HepG2 (cell line): Measurements from ENCODE around the gene LDHAL6B. TPM values are rescaled to one million over a fixed set of nuclear protein-coding genes. Genes with fewer than 3 reads are reported as not detected.

Experiments
- ATAC-seq: fragments of 200-7000 bp; cut with Tn5 transposase; 3 replicates; pipeline ENCODE4 v1.9.1; 2020; ENCODE audit warnings: mild to moderate bottlenecking, moderate library complexity
- BruUV-seq: library from RNA; stranded (reverse); fragments of 400-500 nt; replicated peaks from 2 replicates; lab custom pipeline; 2021; lab: Mats Ljungman, UMichigan
- CTCF ChIA-PET: fragments of 300-600 bp; formaldehyde crosslinking; extraction: SDS; loops from one replicate; lab custom pipeline; 2021; ENCODE audit warnings: low total read pairs, inconsistent platforms, low intra/inter-chr PET ratio; lab: Yijun Ruan, JAX
- POLR2A ChIA-PET: fragments of 350-600 bp; sonication (Branson Sonifier 250); formaldehyde crosslinking; loops from one replicate; lab custom pipeline; 2020; ENCODE audit warnings: antibody characterized with exemption, inconsistent platforms; lab: Yijun Ruan, JAX
- DNase-seq: peaks from one replicate; pipeline ENCODE4 v3.0.0-alpha.2; 2015; ENCODE audit warnings: low spot score
- FAIRE-seq: peaks from 3 replicates; lab custom pipeline; 2011; peaks lifted over from hg19 to GRCh38; lab: Jason Lieb, UNC
- H2AFZ ChIP-seq: one replicate; pipeline ENCODE4 v1.6.1; 2011; ENCODE audit warnings: low read length, inconsistent platforms
- H3K27ac ChIP-seq: fragments of 300-600 bp; 3 replicates; pipeline ENCODE4 v1.8.0; 2011; ENCODE audit warnings: mixed run types, mild to moderate bottlenecking, mixed read lengths, low read length, inconsistent platforms; ENCODE audit not compliant: insufficient read depth; ENCODE audit errors: extremely low read length
- H3K27me3 ChIP-seq, 2 experiments: fragments of 200-600 bp in 1 of 2; 2 replicates in 1 of 2; 3 replicates in 1 of 2; pipeline versions ENCODE4 v1.6.0 to v1.8.0; 2011; ENCODE audit warnings: low read length in 2 of 2, mild to moderate bottlenecking in 2 of 2, moderate library complexity in 2 of 2, inconsistent platforms in 1 of 2; ENCODE audit not compliant: insufficient read depth in 2 of 2, control insufficient read depth in 1 of 2
- H3K36me3 ChIP-seq, 2 experiments: fragments of 200-600 bp in 1 of 2; replicated peaks in 1 of 2; 2 replicates in 1 of 2; 3 replicates in 1 of 2; pipeline versions ENCODE4 v1.5.1 to v1.8.0; 2011; ENCODE audit warnings: low read length in 2 of 2, inconsistent platforms in 1 of 2; ENCODE audit not compliant: insufficient read depth in 2 of 2, control insufficient read depth in 1 of 2
- H3K4me1 ChIP-seq: 2 replicates; pipeline ENCODE4 v1.5.1; 2012; ENCODE audit warnings: low read length, inconsistent platforms; ENCODE audit not compliant: insufficient read depth
- H3K4me2 ChIP-seq: 2 replicates; pipeline ENCODE4 v1.6.0; 2011; ENCODE audit warnings: low read depth, low read length, inconsistent platforms
- H3K4me3 ChIP-seq, 3 experiments: fragments of 200-600 bp in 1 of 3; sonication (generic), shearing (Covaris generic) in 1 of 3; replicated peaks in 1 of 3; 2 replicates each; pipeline ENCODE4 v1.5.1; 2011 to 2016; ENCODE audit warnings: low read length in 3 of 3, inconsistent platforms in 2 of 3, low read depth in 2 of 3, mild to moderate bottlenecking in 2 of 3, control low read depth in 1 of 3, mixed read lengths in 1 of 3; ENCODE audit not compliant: insufficient read depth in 1 of 3
- H3K79me2 ChIP-seq: one replicate; pipeline ENCODE4 v1.6.1; 2011; ENCODE audit warnings: low read length, inconsistent platforms; ENCODE audit not compliant: insufficient read depth
- H3K9ac ChIP-seq: 2 replicates; pipeline ENCODE4 v1.6.0; 2011; ENCODE audit warnings: mild to moderate bottlenecking, low read depth, low read length, inconsistent platforms; ENCODE audit not compliant: insufficient read depth
- H3K9me3 ChIP-seq: 2 replicates; pipeline ENCODE4 v1.5.1; 2012; ENCODE audit warnings: mild to moderate bottlenecking, low read length
- H4K20me1 ChIP-seq: 2 replicates; pipeline ENCODE4 v1.6.0; 2011; ENCODE audit warnings: inconsistent platforms, mild to moderate bottlenecking, low read length, moderate library complexity; ENCODE audit not compliant: insufficient read depth
- ATRX ChIP-seq: sonication (generic); formaldehyde crosslinking; IDR thresholded peaks from 2 replicates; pipeline ENCODE4 v1.4.0; 2020; ENCODE audit warnings: missing genetic modification reagents, borderline replicate concordance
- NR2F6 ChIP-seq, 2 experiments: IDR thresholded peaks; 2 replicates each; pipeline ENCODE4 v1.6.1; 2016; ENCODE audit warnings: antibody characterized with exemption in 1 of 2, mild to moderate bottlenecking in 1 of 2
- ZNF770 ChIP-seq: sonication (generic); formaldehyde crosslinking; IDR thresholded peaks from 2 replicates; pipeline ENCODE4 v1.5.0; 2020; ENCODE audit warnings: mild to moderate bottlenecking, missing genetic modification reagents
- WGBS: methylation state at CpG from one replicate; pipeline ENCODE4 v1.1.6; 2017; ENCODE audit warnings: low lambda C conversion rate; 5-methylcytosine and 5-hydroxymethylcytosine counted together
- in situ Hi-C: cut with HindIII; loops from 2 replicates; pipeline ENCODE4 v1.10.0; 2017; ENCODE audit warnings: low pct_unique_long_range_greater_than_20kb; ENCODE audit not compliant: extremely low pct_ligation_motif_present
- intact Hi-C: fragments of 100-400 bp; cut with micrococcal nuclease; formaldehyde crosslinking; loops from one replicate; pipeline ENCODE4 v1.10.0; 2022; ENCODE audit not compliant: unreplicated experiment
- microRNA counts: library from miRNA; unstranded; fragments of <30 nt; microRNA quantifications from one replicate; lab custom pipeline; 2015
- microRNA-seq: library from miRNA; unstranded; fragments of <30 nt; microRNA quantifications from one replicate; pipeline ENCODE4, GENCODE V29; 2020
- polyA plus RNA-seq, 8 experiments: library from polyadenylated mRNA; depleted of rRNA in 3 of 8; stranded (reverse) in 7 of 8; unstranded in 1 of 8; fragments of >200 nt; fragmentation: Illumina TruSeq in 4 of 8; extraction: Trizol in 4 of 8; gene quantifications; 2 replicates each; pipeline versions ENCODE4 v1.2.1 to v1.2.3, GENCODE V29; 2011 to 2016; ENCODE audit warnings: low read depth in 4 of 8, missing spikeins in 1 of 8, mixed read lengths in 1 of 8; ENCODE audit not compliant: insufficient read depth in 1 of 8
- small RNA-seq, 3 experiments: library from RNA; depleted of rRNA; stranded (forward); fragments of <200 nt; gene quantifications; one replicate each; pipeline ENCODE3, GENCODE V24; 2012; ENCODE audit warnings: low read depth in 2 of 3, low replicate concordance in 1 of 3; ENCODE audit not compliant: insufficient read length in 3 of 3, insufficient read depth in 2 of 3
- total RNA-seq, 5 experiments: library from RNA; depleted of rRNA; stranded (reverse); fragments of >200 nt; fragmentation: Illumina TruSeq; extraction: Trizol; gene quantifications; 2 replicates each; pipeline ENCODE4 v1.2.3, GENCODE V29; 2016; ENCODE audit warnings: low read depth in 1 of 5

Gene LDHAL6B
- total and polyA plus RNA-seq, 2 of the 13 experiments (the other 11 are each of a cell fraction or from before 2014, with no cell fraction given): not detected

GRCh38 chr15:59257140-59257539, 50.5 kb downstream of the LDHAL6B start:
- in situ Hi-C loops (no loop called here), intact Hi-C loops (no loop called here)
- Histone ChIP-seq H3K9me3 (no peaks in the 10 kb centered on the region), H3K36me3 (no peaks in the 10 kb centered on the region; a peak in 2 of 5 replicates), H3K4me2 (no peak overlapping the region), H2AFZ (no peak overlapping the region), H3K27ac (no peak overlapping the region), H3K27me3 (no peaks in the 10 kb centered on the region), H3K4me1 (peaks cover 58% of the 10 kb centered on the region), H3K4me3 (no peak overlapping the region), H3K9ac (no peak overlapping the region)
- ATAC-seq (no peak), FAIRE-seq (no peak), DNase-seq (no peak)
- no TSS peak for BruUV-seq
- ChIA-PET POLR2A (interaction anchor here (1.2 kb wide), 1 partner anchor 115 kb away, joined by 4 read pairs; the partner anchor contains the start of gene MYO1E), CTCF (no interaction called here)
- 73% methylated on average over 4 of the region's 4 CpGs for WGBS
- TF ChIP-seq ATRX (CRISPR knock-in tag) (no peak), ZNF770 (CRISPR knock-in tag) (peak; percentile 87), NR2F6 (IDR thresholded peaks at IDR 0.05) (no peak), NR2F6 (CRISPR knock-in tag; IDR thresholded peaks at IDR 0.05) (no peak)
- TF ChIP-seq, all 625 proteins: peak for 1
- H3K79me2 ChIP-seq: no peaks in the 10 kb centered on the region
- H4K20me1 ChIP-seq: no peaks in the 10 kb centered on the region

MicroRNAs encoded within 50 kb of the gene (microRNA counts, 767-probe panel; counts per million panel counts)
- not detected for microRNA hsa-miR-2116-5p (lab: Ali Mortazavi, UCI)

Small RNA genes lying within 50 kb of the gene (microRNA-seq; reads per million reads assigned to microRNA genes)
- gene MIR2116: 5.4 reads per million, percentile 34 among the genes with 10 or more reads in this experiment

Small RNA genes lying within 50 kb of the gene (small RNA-seq; reads per million reads assigned to genes)
- 0.10 to 9.7 (median 2.6) reads per million in 3 experiments for gene MIR2116
- gene RNU4-80P: 0 reads per million in 3 experiments

Other genes with a start within 250 kb of the LDHAL6B start
- 12.1 and 16.0 TPM in 2 replicates for gene RNF111, start 219.2 kb upstream of the LDHAL6B start, total RNA-seq (2016; rRNA removed; fragmentation: Illumina TruSeq; extraction: Trizol)
- 19.4 and 23.1 TPM in 2 replicates for gene RNF111, start 219.2 kb upstream of the LDHAL6B start, polyA plus RNA-seq (2011; rRNA removed)
- gene CCNB2, start 101.7 kb upstream of the LDHAL6B start, total RNA-seq (2016; rRNA removed; fragmentation: Illumina TruSeq; extraction: Trizol): 80.9 and 108 TPM in 2 replicates
- 23.1 and 43.5 TPM in 2 replicates for gene CCNB2, start 101.7 kb upstream of the LDHAL6B start, polyA plus RNA-seq (2011; rRNA removed)
- 25.1 and 38.5 TPM in 2 replicates for gene MYO1E, start 166.0 kb downstream of the LDHAL6B start, total RNA-seq (2016; rRNA removed; fragmentation: Illumina TruSeq; extraction: Trizol)
- gene MYO1E, start 166.0 kb downstream of the LDHAL6B start, polyA plus RNA-seq (2011; rRNA removed): 12.6 and 15.7 TPM in 2 replicates
- 0.09 and 0.18 TPM in 2 replicates for gene FAM81A, start 231.3 kb downstream of the LDHAL6B start, total RNA-seq (2016; rRNA removed; fragmentation: Illumina TruSeq; extraction: Trizol)
- 0.17 TPM in 1 of 2 replicates, not detected in the other for gene FAM81A, start 231.3 kb downstream of the LDHAL6B start, polyA plus RNA-seq (2011; rRNA removed)